ENCODE data around the gene CYYR1. TPM values are rescaled to one million over a fixed set of nuclear protein-coding genes. Genes with fewer than 3 reads are reported as not detected.

The CYYR1 gene
- total RNA-seq, 1 experiment from 2014 or later: not detected

GRCh38 chr21:26559099-26559498, 14.0 kb downstream of the CYYR1 start:
- DNase-seq (ENCODE audit: low read depth, low spot score) (no peak), ATAC-seq (no peak)
- intact Hi-C loops (cut with micrococcal nuclease; ENCODE audit: unreplicated experiment): no loop called here
- ChIA-PET CTCF (no interaction called here), POLR2A (no interaction called here)
- H3K27me3 ChIP-seq (ENCODE audit: control insufficient read depth, insufficient read depth, low read length): no peaks in the 10 kb centered on the region
- no TSS peak for BruUV-seq (replicated peaks)
- in situ Hi-C loops (cut with HindIII; ENCODE audit: low pct_unique_long_range_greater_than_20kb, low sequenced_read_pairs): no loop called here
- H3K27ac ChIP-seq (ENCODE audit: low read length): no peak overlapping the region
- no peak overlapping the region for H3K4me3 ChIP-seq (ENCODE audit: low read depth in 2 of 2, low read length in 2 of 2)
- no peaks in the 10 kb centered on the region for H3K9me3 ChIP-seq (ENCODE audit: control insufficient read depth, insufficient read depth, low read depth, low read length)
- TF ChIP-seq REST (IDR thresholded peaks at IDR 0.05; ENCODE audit: insufficient read depth in 1 of 2, low read depth in 2 of 2, low read length in 1 of 2) (no peak), TCF7L2 (IDR thresholded peaks at IDR 0.05; ENCODE audit: low read depth, low read length) (no peak), SIN3A (IDR thresholded peaks at IDR 0.05; ENCODE audit: borderline replicate concordance, insufficient read depth, low read depth, low read length) (no peak), POLR2AphosphoS5 (IDR thresholded peaks at IDR 0.05; ENCODE audit: low read depth, low read length) (no peak)
- H3K4me1 ChIP-seq (ENCODE audit: control insufficient read depth, insufficient read depth, low read length): no peaks in the 10 kb centered on the region
- no peaks in the 10 kb centered on the region for H3K36me3 ChIP-seq (ENCODE audit: control insufficient read depth, insufficient read depth, low read length)

- Histone ChIP-seq H3K4me1 (ENCODE audit: control insufficient read depth, insufficient read depth, low read length) (no peaks in the 10 kb centered on the region), H3K36me3 (ENCODE audit: control insufficient read depth, insufficient read depth, low read length) (no peaks in the 10 kb centered on the region), H3K9me3 (ENCODE audit: control insufficient read depth, insufficient read depth, low read depth, low read length) (no peaks in the 10 kb centered on the region), H3K27me3 (ENCODE audit: control insufficient read depth, insufficient read depth, low read length) (no peaks in the 10 kb centered on the region), H3K27ac (ENCODE audit: low read length) (no peak overlapping the region), H3K4me3 (ENCODE audit: low read depth in 2 of 2, low read length in 2 of 2) (no peak overlapping the region)
- in situ Hi-C loops (cut with HindIII; ENCODE audit: low pct_unique_long_range_greater_than_20kb, low sequenced_read_pairs) (no loop called here), intact Hi-C loops (cut with micrococcal nuclease; ENCODE audit: unreplicated experiment) (no loop called here)
- ChIA-PET CTCF (no interaction called here), POLR2A (no interaction called here)
- BruUV-seq (replicated peaks): no TSS peak
- TF ChIP-seq TCF7L2 (IDR thresholded peaks at IDR 0.05; ENCODE audit: low read depth, low read length): no peak
- TF ChIP-seq SIN3A (IDR thresholded peaks at IDR 0.05; ENCODE audit: borderline replicate concordance, insufficient read depth, low read depth, low read length): no peak
- TF ChIP-seq POLR2AphosphoS5 (IDR thresholded peaks at IDR 0.05; ENCODE audit: low read depth, low read length): no peak
- ATAC-seq (no peak), DNase-seq (ENCODE audit: low read depth, low spot score) (no peak)
Observed at GRCh38 chr21:26557106-26557505, 16.0 kb downstream of the CYYR1 start.

GRCh38 chr21:26555540-26556146, 17.4 kb downstream of the CYYR1 start:
- Histone ChIP-seq H3K36me3 (ENCODE audit: control insufficient read depth, insufficient read depth, low read length) (no peaks in the 10 kb centered on the region), H3K9me3 (ENCODE audit: control insufficient read depth, insufficient read depth, low read depth, low read length) (no peaks in the 10 kb centered on the region), H3K4me3 (ENCODE audit: low read depth in 2 of 2, low read length in 2 of 2) (no peak overlapping the region), H3K27me3 (ENCODE audit: control insufficient read depth, insufficient read depth, low read length) (no peaks in the 10 kb centered on the region), H3K27ac (ENCODE audit: low read length) (no peak overlapping the region), H3K4me1 (ENCODE audit: control insufficient read depth, insufficient read depth, low read length) (no peaks in the 10 kb centered on the region)
- ChIA-PET POLR2A (no interaction called here), CTCF (no interaction called here)
- TF ChIP-seq POLR2AphosphoS5 (IDR thresholded peaks at IDR 0.05; ENCODE audit: low read depth, low read length) (no peak), SIN3A (IDR thresholded peaks at IDR 0.05; ENCODE audit: borderline replicate concordance, insufficient read depth, low read depth, low read length) (no peak), TCF7L2 (IDR thresholded peaks at IDR 0.05; ENCODE audit: low read depth, low read length) (no peak), REST (IDR thresholded peaks at IDR 0.05; ENCODE audit: insufficient read depth in 1 of 2, low read depth in 2 of 2, low read length in 1 of 2) (no peak), CTCF (IDR thresholded peaks at IDR 0.05) (no peak)
- intact Hi-C loops (cut with micrococcal nuclease; ENCODE audit: unreplicated experiment): no loop called here
- in situ Hi-C loops (cut with HindIII; ENCODE audit: low pct_unique_long_range_greater_than_20kb, low sequenced_read_pairs): no loop called here
- DNase-seq (ENCODE audit: low read depth, low spot score): no peak
- BruUV-seq (replicated peaks): no TSS peak
- no peak for ATAC-seq
